Body of pancreas (tissue), 4 donors: ENCODE results near the gene SUDS3.

Experiments used
- POLR2A ChIP-seq, 3 donors: fragments of 450-650 bp; IDR thresholded peaks; one replicate each; pipeline ENCODE4 v1.6.1; 2016; ENCODE audit warnings: antibody characterized with exemption in 3 of 3, mild to moderate bottlenecking in 2 of 3
- TF ChIP-seq, protein P1 (sequence below), 7 experiments: fragments of 450-650 bp in 4 of 7; fragments of 200-600 bp in 3 of 7; sonication (generic) in 3 of 7; IDR thresholded peaks; one replicate each; pipeline ENCODE4 v1.5.1; 2016 to 2019; ENCODE audit warnings: antibody characterized with exemption in 7 of 7

DNA sequence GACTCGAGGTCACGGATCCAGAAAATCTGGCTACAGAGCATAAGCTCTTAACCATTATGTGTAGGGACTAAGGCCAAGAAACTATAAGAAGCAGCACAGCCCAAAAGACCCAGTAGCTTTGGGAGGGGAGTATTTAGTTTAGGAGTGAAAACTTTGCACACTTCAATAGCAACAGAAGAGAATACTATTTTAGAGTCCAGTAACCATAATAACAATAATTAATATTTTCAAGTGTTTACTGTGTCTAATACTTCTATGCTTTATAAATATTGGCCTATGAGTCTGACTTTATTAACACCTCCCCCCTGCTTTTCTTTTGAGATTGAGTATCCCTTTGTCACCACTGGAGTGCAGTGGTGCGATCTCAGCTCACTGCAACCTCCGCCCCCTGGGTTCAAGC lies 82.8 kb downstream of the SUDS3 start:
- no peak for TF ChIP-seq POLR2A (IDR thresholded peaks at IDR 0.05)
- TF ChIP-seq, protein P1, sequence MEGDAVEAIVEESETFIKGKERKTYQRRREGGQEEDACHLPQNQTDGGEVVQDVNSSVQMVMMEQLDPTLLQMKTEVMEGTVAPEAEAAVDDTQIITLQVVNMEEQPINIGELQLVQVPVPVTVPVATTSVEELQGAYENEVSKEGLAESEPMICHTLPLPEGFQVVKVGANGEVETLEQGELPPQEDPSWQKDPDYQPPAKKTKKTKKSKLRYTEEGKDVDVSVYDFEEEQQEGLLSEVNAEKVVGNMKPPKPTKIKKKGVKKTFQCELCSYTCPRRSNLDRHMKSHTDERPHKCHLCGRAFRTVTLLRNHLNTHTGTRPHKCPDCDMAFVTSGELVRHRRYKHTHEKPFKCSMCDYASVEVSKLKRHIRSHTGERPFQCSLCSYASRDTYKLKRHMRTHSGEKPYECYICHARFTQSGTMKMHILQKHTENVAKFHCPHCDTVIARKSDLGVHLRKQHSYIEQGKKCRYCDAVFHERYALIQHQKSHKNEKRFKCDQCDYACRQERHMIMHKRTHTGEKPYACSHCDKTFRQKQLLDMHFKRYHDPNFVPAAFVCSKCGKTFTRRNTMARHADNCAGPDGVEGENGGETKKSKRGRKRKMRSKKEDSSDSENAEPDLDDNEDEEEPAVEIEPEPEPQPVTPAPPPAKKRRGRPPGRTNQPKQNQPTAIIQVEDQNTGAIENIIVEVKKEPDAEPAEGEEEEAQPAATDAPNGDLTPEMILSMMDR (IDR thresholded peaks at IDR 0.05) = no peak
